GM18858 (cell line): ENCODE results near the gene STX19.
A peak's percentile ranks its signal among the peaks of the same experiment; 100 is the strongest.
"Not testable (repeated sequence)": the region's sequence is repeated elsewhere in the genome, so short reads cannot be mapped to it uniquely, and the experiment has no call there.

Experiments
- ATAC-seq: cut with Tn5 transposase; IDR thresholded peaks from one replicate; pipeline ENCODE4 v1.9.1; 2021; ENCODE audit not compliant: unreplicated experiment

The STX19 gene

DNA sequence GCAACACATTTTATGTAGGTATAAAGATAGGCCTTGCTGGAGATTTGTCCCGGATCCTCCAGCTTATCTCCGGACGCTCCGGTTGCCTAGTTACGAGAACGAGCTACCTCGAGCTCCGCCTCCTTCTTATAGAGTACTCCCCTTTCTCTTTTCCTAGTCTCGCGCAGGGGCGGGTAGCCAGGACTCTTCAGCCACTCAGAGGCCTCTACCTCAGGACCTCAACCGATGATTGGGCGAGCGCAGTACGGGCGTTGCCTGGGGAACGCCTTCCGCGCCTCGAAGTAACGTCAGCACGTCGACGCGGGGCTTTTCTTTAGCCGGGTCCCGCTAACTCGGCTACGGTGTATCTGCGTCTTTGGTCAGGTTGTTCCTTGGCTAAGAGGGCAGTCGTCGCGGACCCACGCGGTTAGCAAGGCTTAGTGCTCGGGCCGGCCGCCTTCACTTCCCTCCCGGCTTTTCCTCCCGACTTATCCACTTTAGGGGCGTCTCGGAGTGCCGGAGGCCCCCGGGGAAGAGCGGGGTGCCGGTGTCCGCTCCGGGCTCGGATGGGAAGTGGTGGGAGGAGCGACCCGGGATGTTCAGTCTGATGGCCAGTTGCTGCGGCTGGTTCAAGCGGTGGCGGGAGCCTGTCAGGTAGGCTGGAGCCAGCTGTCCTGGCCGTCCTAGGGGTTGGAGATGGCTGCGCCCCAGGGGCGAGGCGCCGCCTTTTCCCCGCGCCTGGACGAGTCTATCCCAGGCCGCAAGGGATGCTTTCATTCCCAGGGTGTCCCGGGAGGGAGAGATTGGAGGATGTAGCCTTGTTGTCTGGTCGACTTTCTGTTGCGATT is 48.3 kb downstream of the STX19 start, which contains the start of gene ARL13B:
ARL13B (plus strand) TSS at position 306 of the 827 bp plus-strand sequence; CDS start at position 575, 269 bp downstream.
- ATAC-seq: peak; percentile 100

DNA sequence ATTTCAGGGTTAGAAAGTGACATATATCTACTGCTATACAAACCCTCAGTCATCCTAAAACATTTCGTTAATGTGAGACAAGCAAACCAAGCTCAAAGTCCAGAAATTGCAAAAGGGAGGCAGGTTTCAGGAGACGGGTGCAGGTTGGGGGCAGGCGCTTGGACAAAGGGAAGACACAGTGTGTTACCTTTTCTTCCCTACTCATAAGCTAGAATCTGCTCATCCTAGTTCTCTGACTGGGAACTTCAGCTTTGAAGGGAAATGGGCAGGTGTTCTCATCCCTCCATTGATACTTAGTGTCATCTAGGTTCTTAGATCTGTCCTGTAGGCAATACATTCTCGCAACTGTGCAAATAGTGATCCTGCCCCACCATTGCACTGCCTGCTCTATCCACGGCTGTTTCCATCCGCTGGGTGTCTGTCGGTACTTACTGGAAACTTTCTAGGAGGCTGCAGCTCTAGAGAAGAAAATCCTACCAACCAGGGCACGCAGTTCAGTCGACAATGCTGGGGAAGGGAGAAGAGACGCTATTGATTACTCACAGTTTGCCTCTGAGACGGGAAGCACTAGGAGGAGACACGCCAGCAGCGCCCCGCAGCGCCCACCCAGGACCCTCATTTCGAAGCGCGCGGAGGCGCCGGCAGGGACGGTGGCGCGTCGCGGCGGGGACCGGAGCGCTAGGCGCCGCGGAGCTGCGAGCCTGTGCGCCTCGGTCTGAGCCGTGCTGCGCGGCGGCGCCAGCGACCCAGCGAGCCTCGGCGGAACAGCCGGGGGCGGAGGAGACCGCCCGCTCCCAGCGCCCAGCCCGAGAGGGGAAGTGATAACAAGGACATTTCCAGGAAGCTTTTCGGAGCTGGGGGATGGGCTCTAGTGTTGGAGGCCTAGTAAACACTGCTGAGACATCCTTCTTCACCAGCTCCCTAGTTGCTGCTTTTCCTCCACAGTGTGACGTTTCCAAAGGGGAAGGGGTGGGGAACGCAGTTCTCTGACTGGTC is 55.0 kb downstream of the STX19 start, which contains the start of gene PROS1:
PROS1 (minus strand) TSS at position 766 of the 996 bp plus-strand sequence; CDS start at position 619, 147 bp downstream.
- ATAC-seq: peak; percentile 74

DNA sequence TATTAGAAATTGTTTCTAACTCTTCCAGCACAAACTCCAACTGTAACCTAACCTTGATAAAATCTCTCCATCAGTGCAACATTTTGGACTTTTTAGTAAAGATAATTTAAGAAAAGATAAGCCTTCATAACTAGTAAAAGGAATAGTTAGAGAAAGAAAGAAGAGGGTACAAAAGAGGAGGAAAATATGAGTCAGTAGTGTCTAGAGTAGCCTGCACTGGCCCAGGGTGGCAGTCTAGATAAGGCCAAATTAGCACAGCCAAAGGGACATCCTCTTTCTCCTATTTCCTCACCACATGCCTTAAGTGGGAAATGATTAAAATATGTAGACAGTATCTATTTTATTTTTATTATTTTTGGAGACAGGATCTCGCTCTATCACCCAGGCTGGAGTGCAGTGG is 58.4 kb downstream of the STX19 start:
- ATAC-seq: no peak

DNA sequence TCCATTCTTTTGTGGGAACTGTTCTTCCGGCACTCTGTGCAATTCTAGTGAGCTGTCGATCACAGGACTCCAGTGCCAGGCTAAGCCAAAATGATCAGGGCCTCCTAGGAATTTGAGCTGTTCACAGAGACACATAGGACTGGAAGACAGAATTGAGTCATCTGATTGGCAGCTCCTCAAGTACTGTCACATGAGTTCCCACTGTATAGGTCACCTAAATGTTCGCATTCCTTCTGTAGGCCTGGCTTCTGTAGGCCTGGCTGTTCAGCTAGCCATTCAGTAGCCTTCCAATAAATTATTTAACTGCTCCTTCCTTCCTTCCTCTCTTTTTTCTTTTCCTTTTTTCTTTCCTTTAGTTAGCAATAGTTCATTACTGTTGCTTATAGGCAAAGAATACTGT is 59.0 kb downstream of the STX19 start:
- ATAC-seq: no peak

DNA sequence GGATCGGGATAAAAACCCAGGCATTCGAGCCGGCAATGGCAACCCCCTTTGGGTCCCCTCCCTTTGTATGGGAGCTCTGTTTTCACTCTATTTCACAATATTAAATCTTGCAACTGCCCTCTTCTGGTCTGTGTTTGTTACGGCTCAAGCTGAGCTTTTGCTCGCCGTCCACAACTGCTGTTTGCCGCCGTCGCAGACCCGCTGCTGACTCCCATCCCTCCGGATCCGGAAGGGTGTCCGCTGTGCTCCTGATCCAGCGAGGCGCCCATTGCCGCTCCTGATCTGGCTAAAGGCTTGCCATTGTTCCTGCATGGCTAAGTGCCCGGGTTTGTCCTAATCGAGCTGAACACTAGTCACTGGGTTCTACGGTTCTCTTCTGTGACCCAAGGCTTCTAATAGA is 63.3 kb downstream of the STX19 start:
- ATAC-seq: not testable (repeated sequence)
